MCF 10A (cell line): ENCODE measurements around the gene LARGE2. TPM values are rescaled to one million over a fixed set of nuclear protein-coding genes. Genes with fewer than 3 reads are reported as not detected.

Experiments used
- BruUV-seq: library from RNA; stranded (reverse); fragments of 400-500 nt; replicated peaks from 2 replicates; lab custom pipeline; 2021; lab: Mats Ljungman, UMichigan
- CTCF ChIA-PET: fragments of 300-600 bp; sonication (Branson Sonifier 250); formaldehyde crosslinking; extraction: SDS; loops from one replicate; lab custom pipeline; 2021; ENCODE audit warnings: antibody characterized with exemption, inconsistent platforms; lab: Yijun Ruan, JAX
- POLR2A ChIA-PET: fragments of 300-600, 350-650 bp; sonication (Branson Sonifier 250); formaldehyde crosslinking; extraction: SDS; loops from one replicate; lab custom pipeline; 2020; ENCODE audit warnings: antibody characterized with exemption, inconsistent platforms; lab: Yijun Ruan, JAX
- DNase-seq: peaks from one replicate; pipeline ENCODE4 v3.0.0-alpha.2; 2018; ENCODE audit not compliant: unreplicated experiment
- H3K27ac Mint-ChIP-seq: one replicate; pipeline ENCODE4 v1.8.0; 2022; ENCODE audit warnings: mild to moderate bottlenecking, low read depth, mixed read lengths; ENCODE audit not compliant: unreplicated experiment
- H3K27me3 Mint-ChIP-seq: one replicate; pipeline ENCODE4 v1.8.0; 2022; ENCODE audit warnings: mixed read lengths; ENCODE audit not compliant: insufficient read depth, unreplicated experiment
- H3K36me3 Mint-ChIP-seq: one replicate; pipeline ENCODE4 v1.8.0; 2022; ENCODE audit warnings: mild to moderate bottlenecking, moderate library complexity, mixed read lengths; ENCODE audit not compliant: insufficient read depth, unreplicated experiment
- H3K4me1 Mint-ChIP-seq: one replicate; pipeline ENCODE4 v1.8.0; 2022; ENCODE audit warnings: mixed read lengths; ENCODE audit not compliant: insufficient read depth, unreplicated experiment
- H3K4me3 Mint-ChIP-seq: one replicate; pipeline ENCODE4 v1.8.0; 2022; ENCODE audit warnings: mild to moderate bottlenecking, moderate library complexity, mixed read lengths; ENCODE audit not compliant: unreplicated experiment
- H3K9me3 Mint-ChIP-seq: one replicate; pipeline ENCODE4 v1.8.0; 2022; ENCODE audit warnings: mixed read lengths; ENCODE audit not compliant: unreplicated experiment
- intact Hi-C: fragments of 100-400 bp; cut with micrococcal nuclease; formaldehyde crosslinking; loops from 2 replicates; pipeline ENCODE4 v1.14.1; 2022
- total RNA-seq: library from RNA; stranded (reverse); gene quantifications from 2 replicates; pipeline ENCODE4 v1.2.3, GENCODE V29; 2022
- TF ChIP-seq, protein P1 (sequence below): fragments of 200-600 bp; IDR thresholded peaks from one replicate; pipeline ENCODE4 v1.8.0; 2022; ENCODE audit warnings: antibody characterized with exemption, mild to moderate bottlenecking; ENCODE audit not compliant: unreplicated experiment

LARGE2 gene
- total RNA-seq, 1 experiment from 2014 or later, result 0.91 TPM

DNA sequence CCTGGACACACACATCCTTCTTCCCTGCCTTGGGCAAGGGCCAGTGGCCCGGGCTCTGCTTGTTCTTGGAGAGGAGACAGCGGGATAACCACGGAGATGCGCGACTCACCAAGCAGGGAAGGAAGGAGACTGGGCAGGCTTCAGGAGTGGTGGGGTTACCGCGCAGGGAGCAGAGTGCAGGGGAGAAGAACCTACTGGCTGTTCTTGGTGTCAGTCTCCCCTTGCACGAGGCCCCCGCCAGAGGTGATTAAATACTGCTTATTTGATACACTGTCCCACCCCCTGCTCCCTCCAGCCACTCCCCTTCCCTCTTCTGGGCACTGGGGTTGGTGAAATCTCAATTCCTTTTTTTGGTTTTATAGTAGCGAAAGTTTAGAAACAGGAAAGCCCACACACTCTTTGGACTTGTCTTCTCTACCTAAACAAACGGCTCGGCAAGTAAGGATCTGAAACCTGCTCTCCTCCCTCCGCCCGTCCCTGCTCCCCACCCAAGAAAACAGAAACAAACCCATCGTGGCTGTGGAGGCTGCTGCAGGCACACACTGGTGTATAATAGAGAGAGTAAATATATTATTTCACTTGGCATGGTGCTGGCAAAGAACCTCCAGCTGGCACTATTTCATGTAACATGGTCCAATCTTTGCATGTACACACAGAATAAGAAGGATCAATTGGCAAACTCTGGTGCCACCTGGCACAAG, 10.8 kb downstream of the LARGE2 start:
- H3K27ac Mint-ChIP-seq, result no peak overlapping the region
- no peaks in the 10 kb centered on the region for H3K9me3 Mint-ChIP-seq
- ChIA-PET CTCF (interaction anchor here (1.5 kb wide), 1 partner anchor 32 kb away, joined by 4 read pairs; no protein-coding TSS in a partner anchor), POLR2A (interaction anchor here (0.9 to 1.4 kb wide), 2 partner anchors 9 to 14 kb away, joined by 3 to 4 read pairs; no protein-coding TSS in a partner anchor)
- intact Hi-C loops, result no loop called here
- no peaks in the 10 kb centered on the region for H3K27me3 Mint-ChIP-seq
- DNase-seq, result peak; percentile 9
- TF ChIP-seq, protein P1, sequence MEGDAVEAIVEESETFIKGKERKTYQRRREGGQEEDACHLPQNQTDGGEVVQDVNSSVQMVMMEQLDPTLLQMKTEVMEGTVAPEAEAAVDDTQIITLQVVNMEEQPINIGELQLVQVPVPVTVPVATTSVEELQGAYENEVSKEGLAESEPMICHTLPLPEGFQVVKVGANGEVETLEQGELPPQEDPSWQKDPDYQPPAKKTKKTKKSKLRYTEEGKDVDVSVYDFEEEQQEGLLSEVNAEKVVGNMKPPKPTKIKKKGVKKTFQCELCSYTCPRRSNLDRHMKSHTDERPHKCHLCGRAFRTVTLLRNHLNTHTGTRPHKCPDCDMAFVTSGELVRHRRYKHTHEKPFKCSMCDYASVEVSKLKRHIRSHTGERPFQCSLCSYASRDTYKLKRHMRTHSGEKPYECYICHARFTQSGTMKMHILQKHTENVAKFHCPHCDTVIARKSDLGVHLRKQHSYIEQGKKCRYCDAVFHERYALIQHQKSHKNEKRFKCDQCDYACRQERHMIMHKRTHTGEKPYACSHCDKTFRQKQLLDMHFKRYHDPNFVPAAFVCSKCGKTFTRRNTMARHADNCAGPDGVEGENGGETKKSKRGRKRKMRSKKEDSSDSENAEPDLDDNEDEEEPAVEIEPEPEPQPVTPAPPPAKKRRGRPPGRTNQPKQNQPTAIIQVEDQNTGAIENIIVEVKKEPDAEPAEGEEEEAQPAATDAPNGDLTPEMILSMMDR, result no peak
- H3K36me3 Mint-ChIP-seq, result peaks cover 67% of the 10 kb centered on the region
- TSS peak; percentile 52 for BruUV-seq
- H3K4me3 Mint-ChIP-seq, result no peak overlapping the region
- H3K4me1 Mint-ChIP-seq, result peaks cover 23% of the 10 kb centered on the region

DNA sequence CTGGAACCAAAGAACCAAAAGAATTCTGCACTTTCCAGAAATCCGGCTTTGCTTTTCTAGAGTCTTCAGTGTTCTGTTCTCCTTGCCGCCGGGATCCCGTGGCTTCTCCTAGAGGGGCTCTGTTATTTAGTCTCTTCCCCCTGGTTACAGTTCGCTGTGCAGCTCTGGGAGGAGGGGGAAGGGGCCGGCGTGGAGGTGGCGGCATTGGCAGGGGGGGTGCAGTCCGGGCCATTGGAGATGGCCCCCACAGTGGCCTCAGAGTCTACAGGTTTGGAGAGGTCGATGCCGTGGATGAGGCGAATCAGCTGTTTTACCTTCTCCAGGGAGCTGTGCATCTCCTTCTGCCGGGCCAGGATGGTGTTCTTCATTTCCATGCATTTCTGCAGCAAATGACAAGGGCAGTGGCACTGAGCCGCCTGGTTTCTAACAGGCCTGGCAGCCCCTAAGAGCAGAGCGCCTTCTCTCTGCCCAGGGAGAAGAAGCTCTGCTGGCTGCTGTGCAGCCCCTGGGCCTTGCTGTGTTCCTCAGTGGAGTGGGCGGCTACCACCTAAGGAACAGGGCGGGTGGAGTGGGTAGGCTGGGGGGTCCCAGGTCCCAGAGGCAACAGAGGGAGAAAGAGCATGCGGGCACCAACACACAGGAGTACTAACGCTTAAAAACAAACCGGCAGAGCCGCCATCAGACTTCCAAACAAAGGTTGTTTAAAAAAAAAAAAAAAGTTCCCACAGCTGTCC, 11.6 kb downstream of the LARGE2 start:
- intact Hi-C loops, result no loop called here
- ChIA-PET POLR2A (no interaction called here), CTCF (interaction anchor here (0.7 to 1.5 kb wide), 2 partner anchors 32 to 62 kb away, joined by 3 to 4 read pairs; no protein-coding TSS in a partner anchor)
- TF ChIP-seq, protein P1, result no peak
- Mint-ChIP-seq H3K36me3 (peaks cover 67% of the 10 kb centered on the region), H3K27me3 (no peaks in the 10 kb centered on the region), H3K4me1 (peaks cover 23% of the 10 kb centered on the region), H3K4me3 (no peak overlapping the region), H3K27ac (no peak overlapping the region), H3K9me3 (no peaks in the 10 kb centered on the region)
- no TSS peak for BruUV-seq
- DNase-seq, result no peak

DNA sequence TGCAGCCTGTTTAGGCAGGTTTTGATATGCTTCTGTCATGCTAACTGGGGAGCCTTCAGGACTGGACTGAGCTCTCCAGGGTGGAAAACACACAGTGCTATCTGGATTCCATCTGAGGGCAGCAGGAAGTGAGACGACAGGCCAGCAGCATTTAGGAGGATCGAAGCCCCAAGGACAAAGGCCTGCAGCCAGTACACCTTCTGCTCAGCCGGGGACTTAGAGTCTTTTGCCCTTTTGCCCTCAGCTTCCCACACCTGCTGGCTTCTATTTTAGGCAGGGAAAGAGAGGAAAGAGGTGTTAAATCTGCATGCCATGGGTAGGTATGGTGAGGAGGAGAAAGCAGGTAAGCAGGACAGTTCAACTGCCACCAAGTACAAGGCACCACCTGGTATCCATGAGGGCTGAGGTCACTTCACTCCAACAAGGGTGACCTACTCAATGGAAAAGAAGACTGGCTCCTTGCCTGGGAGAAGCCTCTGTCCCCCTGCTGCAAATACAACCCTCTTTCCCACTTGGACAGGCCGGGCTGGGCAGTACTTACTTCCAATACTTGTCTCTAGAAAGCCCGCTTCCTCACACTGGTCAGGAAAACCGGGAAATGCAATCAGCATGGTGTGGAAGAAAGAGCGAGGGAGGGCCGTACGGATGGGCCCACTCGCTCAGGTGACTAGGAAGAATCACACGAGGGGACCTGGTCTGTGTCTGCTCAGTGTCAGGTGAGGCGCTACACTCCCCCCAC, 12.3 kb downstream of the LARGE2 start:
- no TSS peak for BruUV-seq
- no peaks in the 10 kb centered on the region for H3K27me3 Mint-ChIP-seq
- no peak for DNase-seq

More for the DNA sequence above, 12.3 kb downstream of the LARGE2 start:
- POLR2A ChIA-PET, result no interaction called here
- CTCF ChIA-PET, result interaction anchor here (0.7 to 2.7 kb wide), 2 partner anchors 30 to 62 kb away, joined by 3 to 11 read pairs; no protein-coding TSS in a partner anchor
- H3K4me3 Mint-ChIP-seq, result no peak overlapping the region
- TF ChIP-seq, protein P1, result no peak
- peaks cover 21% of the 10 kb centered on the region for H3K4me1 Mint-ChIP-seq
- intact Hi-C loops, result no loop called here
- no peaks in the 10 kb centered on the region for H3K9me3 Mint-ChIP-seq
- H3K36me3 Mint-ChIP-seq, result peaks cover 67% of the 10 kb centered on the region
- no peak overlapping the region for H3K27ac Mint-ChIP-seq
